ENCODE results near the gene TMEM187.
A peak's percentile ranks its signal among the peaks of the same experiment; 100 is the strongest.

Gene TMEM187

GRCh38 chrX:153954558-153955227 lies 17.9 kb upstream of the TMEM187 start:
- DNase-seq (ENCODE audit: low spot score): no peak

- DNase-seq (ENCODE audit: low spot score): no peak
These were observed 17.3 kb upstream of the TMEM187 start for GRCh38 chrX:153955228-153955732.

DNA sequence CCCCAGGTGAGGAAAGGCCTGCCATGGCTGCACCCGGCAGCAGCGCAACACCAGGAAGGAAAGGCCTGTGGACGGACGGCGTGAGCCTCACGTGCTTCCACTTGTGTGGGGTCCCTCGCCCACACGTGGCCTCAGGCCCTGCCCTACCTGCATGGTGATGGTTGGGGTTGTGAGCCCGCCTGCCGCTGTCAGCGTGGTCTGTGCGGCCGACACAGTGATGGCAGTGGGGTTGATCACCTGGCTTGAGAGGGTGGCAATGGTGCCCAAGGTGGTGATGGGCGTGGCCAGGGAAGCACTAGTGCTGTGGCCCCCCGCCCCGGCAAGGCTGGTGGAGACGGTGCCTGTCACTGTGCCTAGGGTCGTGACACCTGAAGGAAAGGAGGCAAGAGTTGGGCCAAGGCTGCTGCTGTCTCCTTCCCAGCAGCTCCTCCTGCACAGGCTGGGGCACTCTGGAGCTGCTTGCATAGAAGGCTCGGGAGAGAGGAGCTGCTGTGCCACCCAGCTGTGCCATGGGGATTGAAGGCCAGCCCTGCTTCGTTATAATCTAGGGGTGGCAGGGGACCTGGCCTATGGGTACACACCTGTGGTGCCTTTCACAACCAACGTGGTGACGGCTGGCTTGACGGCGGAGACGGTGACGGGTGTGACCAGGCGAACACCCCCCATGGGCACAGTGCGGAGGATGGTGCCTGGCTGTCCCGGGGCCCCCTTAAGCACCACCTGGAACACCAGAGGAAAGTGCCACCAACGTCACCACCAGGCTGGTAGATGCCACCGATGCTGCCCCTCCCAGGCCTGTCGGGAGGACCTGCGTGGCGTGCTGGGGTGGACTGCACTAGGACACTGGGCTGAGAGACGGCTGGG lies 16.3 kb upstream of the TMEM187 start:
- no peak for DNase-seq (ENCODE audit: low spot score)

GRCh38 chrX:153957224-153957623 lies 15.3 kb upstream of the TMEM187 start:
- no peak for DNase-seq (ENCODE audit: low spot score)

- no peak for DNase-seq (ENCODE audit: low spot score)
These were observed 13.9 kb upstream of the TMEM187 start for GRCh38 chrX:153958605-153959004.

- no peak for DNase-seq (ENCODE audit: low spot score)
These were observed 12.9 kb upstream of the TMEM187 start for GRCh38 chrX:153959649-153960048.

- no peak for DNase-seq (ENCODE audit: low spot score)
These were observed 12.5 kb upstream of the TMEM187 start for GRCh38 chrX:153960077-153960476.

DNA sequence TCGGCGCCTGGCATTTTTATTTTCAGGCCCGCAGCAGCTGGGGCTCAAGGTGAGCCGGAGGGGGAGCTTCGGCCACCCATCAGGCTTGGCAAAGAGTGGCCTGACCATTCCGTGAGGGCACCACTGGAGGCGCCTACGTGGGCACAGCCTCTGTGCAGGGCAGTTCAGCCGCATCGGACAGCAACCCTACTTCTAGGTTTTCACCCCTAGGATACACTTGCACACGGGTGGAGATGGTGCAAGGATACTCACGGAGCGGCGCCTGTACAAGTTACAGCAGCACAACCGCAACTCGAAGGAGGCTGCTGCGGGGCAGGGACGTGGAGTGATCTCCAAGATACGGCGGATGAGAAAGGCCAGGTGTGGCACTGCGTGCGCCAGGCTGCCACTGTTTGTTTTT lies 11.8 kb upstream of the TMEM187 start:
- DNase-seq (ENCODE audit: low spot score): no peak

DNA sequence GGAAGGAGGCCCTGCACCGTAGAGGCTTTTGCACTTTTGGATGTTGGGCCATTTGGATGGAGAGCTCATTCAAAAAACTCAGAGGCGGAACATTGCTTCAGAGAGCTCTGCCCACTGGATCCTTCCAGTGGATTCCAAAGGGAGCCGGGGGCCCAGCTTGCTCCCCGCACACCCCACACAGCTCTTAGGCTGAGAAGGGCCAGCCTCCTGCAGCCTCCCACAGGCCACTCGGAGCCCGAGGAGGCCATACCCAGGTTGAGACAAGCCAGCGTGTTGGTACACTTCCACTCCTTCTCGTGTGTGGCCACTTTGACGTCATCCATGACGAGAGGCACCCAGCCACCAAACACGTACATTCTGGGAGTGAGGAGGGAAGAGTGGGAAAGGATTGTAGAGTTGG lies 11.3 kb upstream of the TMEM187 start:
- DNase-seq (ENCODE audit: low spot score): no peak

GRCh38 chrX:153963546-153963945 lies 9.0 kb upstream of the TMEM187 start:
- DNase-seq (ENCODE audit: low spot score): no peak

- no peak for DNase-seq (ENCODE audit: low spot score)
These were observed 8.4 kb upstream of the TMEM187 start for GRCh38 chrX:153964105-153964504.

DNA sequence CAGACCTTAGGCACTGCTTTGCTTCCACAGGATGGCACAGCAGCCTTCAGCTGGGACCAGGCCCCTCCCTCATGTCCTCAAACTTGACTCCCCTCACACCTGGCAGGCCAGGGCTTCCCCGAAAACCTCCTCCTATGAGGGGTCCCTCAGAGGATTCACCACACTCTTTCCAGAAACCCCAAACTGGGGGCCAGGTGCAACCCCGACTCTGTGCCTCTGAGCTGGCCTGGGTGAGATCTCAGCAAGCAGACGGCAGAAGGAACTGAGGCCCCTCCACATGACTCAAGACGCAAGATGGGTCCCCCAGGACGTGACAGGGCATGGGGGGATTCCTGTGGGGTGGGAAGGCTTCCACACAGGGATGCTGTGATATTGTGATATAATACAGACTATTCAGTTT lies 7.1 kb upstream of the TMEM187 start:
- no peak for DNase-seq (ENCODE audit: low spot score)

DNA sequence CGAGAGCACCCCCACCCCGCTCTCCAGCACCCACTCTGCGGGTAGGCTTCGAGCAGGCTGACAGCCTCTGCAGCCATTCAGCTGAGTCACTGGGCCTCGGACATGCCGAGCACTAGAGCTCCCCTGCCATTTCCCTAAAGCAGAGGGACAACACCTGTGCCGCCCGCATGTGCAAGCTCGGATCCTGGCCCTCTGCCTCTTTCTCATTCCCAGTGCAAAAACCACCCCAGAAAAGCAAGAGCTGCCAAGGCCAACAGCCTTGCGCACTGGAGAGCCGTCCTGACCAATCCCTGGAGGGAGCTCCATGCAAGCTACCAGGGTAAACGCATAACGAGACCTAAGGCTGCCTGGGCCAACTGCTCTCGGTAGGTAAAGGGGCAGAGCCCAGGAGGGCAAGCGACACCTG lies 6.3 kb upstream of the TMEM187 start:
- DNase-seq (ENCODE audit: low spot score): no peak

GRCh38 chrX:153966841-153967535 lies 5.6 kb upstream of the TMEM187 start:
- DNase-seq (ENCODE audit: low spot score): no peak

- DNase-seq (ENCODE audit: low spot score): no peak
These were observed 4.9 kb upstream of the TMEM187 start for GRCh38 chrX:153967536-153968224.

DNA sequence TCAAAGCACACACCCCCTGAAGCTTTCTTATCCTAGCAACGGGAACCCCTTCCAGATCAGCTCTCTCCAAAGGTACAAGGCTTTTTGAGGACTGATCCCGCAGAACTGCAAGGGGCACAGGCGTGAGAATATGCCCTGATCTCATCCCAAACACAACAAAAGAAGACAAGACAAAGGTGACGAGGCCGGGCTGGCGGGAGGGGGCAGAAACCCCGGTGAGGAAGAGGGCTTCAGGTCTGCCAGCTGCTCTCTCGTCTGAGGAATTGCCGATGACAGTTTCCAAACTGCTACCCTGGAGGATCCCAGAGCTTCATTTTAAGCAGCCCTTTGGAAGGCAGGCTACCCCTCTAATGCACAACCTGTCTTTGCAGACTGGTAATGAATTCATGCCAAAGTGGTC lies 4.3 kb upstream of the TMEM187 start:
- DNase-seq (ENCODE audit: low spot score): no peak

GRCh38 chrX:153968754-153969124 lies 3.8 kb upstream of the TMEM187 start:
- no peak for DNase-seq (ENCODE audit: low spot score)

DNA sequence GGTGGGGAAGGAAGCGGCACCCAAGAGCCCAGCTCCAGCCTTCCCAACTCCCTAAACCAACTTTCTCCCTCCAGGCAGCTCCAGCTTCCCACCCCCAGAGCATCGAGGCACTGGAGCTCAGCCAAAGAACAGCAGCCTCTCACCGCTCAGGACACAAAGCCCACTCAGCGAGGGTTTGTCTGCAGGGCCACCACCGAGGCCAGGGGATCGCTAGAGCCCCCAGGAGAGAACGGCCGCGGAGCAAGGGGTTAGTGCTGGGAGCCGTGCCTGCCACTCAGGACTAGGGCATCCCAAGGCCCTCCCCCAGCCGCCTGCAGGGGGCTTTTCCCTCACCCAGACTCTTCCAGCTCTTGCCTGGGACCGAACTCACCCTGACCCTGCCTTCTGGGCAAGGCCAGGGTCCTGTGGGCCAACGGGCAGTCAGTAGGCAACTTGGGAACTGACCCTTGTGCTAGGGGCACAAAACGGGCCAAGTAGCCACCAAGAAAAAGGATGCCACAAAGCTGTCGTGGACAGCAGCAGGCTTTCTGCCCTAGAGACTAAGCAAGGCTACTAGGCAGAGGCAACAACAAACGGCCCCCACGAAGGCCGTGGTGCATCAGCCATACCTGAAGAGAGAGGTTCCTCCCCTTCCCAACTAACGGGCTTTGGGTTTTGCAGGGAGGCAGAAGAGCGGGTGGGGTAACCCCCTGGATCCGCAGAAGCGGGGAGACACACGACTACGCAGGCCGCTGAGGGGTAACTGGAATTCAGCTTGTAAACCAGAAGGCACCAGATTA lies 3.2 kb upstream of the TMEM187 start:
- no peak for DNase-seq (ENCODE audit: low spot score)

GRCh38 chrX:153969904-153970356 lies 2.6 kb upstream of the TMEM187 start:
- no peak for DNase-seq (ENCODE audit: low spot score)

GRCh38 chrX:153970357-153971123 lies 2.0 kb upstream of the TMEM187 start:
- peak; percentile 71 for DNase-seq (ENCODE audit: low spot score)

- peak; percentile 82 for DNase-seq (ENCODE audit: low spot score)
These were observed 1.5 kb upstream of the TMEM187 start for GRCh38 chrX:153971124-153971449.
